GM23248 (cell line): ENCODE results near the gene CHPT1.

Source experiments
- EZH2 ChIP-seq: fragments of 200-600 bp; sonication (generic); IDR thresholded peaks from 2 replicates; pipeline ENCODE4 v1.6.1; 2018; ENCODE audit warnings: antibody characterized with exemption, mild to moderate bottlenecking; ENCODE audit not compliant: insufficient read depth, poor library complexity, severe bottlenecking
- EZH2phosphoT487 ChIP-seq: fragments of 200-600 bp; sonication (generic); IDR thresholded peaks from 2 replicates; pipeline ENCODE4 v1.6.1; 2018; ENCODE audit warnings: antibody characterized with exemption, moderate library complexity, mild to moderate bottlenecking, low read depth; ENCODE audit not compliant: insufficient read depth

- no peak for TF ChIP-seq EZH2
- TF ChIP-seq EZH2phosphoT487, result no peak
Measured at GRCh38 chr12:101759396-101760047, 62.1 kb downstream of the CHPT1 start.
